Effector CD4-positive, alpha-beta T cell (primary cell): ENCODE data around the gene PRAMEF8. TPM values are rescaled to one million over a fixed set of nuclear protein-coding genes. Genes with fewer than 3 reads are reported as not detected.
"Not testable (repeated sequence)": the region's sequence is repeated elsewhere in the genome, so short reads cannot be mapped to it uniquely, and the experiment has no call there.

Source experiments
- DNase-seq: peaks from one replicate; pipeline ENCODE4 v3.0.0-alpha.2; 2020
- total RNA-seq: gene quantifications from one replicate; lab custom pipeline; 2026; lab: John Stamatoyannopoulos, UW

Gene PRAMEF8
- not detected for total RNA-seq

DNA sequence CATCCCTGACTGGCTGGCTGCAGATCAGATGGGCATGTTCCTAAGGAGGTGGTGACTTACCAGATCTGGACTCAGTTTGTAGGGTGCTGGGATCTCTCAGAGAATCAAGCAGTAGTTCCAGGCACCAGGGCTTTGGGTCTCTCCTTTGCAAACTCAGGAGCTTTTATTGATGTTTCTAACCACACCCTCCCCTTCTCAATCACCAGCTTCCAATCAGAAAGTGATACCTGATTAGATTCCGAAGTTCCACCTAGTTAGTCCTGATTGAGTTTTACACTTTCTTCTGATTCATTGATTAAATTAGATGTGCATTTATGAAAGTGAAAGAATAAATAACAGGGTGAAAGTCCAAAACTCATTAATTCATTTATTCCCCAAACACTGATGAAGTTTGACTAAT is at the start of gene PRAMEF8:
TSS of gene PRAMEF8 (minus strand) at position 101 of the 400 bp plus-strand sequence. CDS start 1,046 bp downstream, outside the sequence.
- not testable (repeated sequence) for DNase-seq

DNA sequence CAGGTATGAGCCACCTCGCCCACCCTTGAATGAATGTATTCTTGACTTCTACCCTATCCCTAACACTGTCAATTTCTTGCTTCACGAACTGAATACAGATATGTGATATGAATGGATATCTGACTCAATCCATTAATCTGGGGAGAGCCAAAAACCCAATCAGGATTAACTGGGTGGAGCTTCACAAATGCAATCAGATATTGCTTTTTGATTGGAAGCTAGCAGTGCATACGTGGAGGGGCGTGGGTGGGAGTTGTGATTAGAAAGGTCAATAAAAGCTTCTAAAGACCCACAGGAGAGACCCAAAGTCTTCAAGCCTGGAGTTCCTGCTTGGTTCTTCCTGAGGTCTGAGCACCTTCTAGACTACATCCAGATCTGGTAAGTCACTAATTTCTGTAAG is 30.3 kb upstream of the PRAMEF8 start, which contains the start of gene PRAMEF15:
TSS of gene PRAMEF15 (plus strand) at position 301 of the 400 bp plus-strand sequence. CDS start 2,827 bp downstream, outside the sequence.
- DNase-seq: not testable (repeated sequence)

DNA sequence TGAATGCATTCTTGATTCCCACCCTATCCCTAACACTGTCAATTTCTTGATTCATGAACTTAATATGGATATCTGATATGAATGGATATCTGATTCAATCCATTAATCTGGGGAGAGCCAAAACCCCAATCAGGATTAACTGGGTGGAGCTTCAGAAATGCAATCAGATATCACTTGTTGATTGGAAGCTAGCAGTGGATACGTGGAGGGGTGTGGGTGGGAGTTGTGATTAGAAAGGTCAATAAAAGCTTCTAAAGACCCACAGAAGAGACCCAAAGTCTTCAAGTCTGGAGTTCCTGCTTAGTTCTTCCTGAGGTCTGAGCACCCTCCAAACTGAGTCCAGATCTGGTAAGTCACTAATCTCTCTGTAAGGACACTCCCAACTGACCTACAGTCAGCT is 18.3 kb upstream of the PRAMEF8 start, which contains the start of gene PRAMEF33:
TSS of gene PRAMEF33 (plus strand) at position 301 of the 400 bp plus-strand sequence. CDS start 2,416 bp downstream, outside the sequence.
- not testable (repeated sequence) for DNase-seq

DNA sequence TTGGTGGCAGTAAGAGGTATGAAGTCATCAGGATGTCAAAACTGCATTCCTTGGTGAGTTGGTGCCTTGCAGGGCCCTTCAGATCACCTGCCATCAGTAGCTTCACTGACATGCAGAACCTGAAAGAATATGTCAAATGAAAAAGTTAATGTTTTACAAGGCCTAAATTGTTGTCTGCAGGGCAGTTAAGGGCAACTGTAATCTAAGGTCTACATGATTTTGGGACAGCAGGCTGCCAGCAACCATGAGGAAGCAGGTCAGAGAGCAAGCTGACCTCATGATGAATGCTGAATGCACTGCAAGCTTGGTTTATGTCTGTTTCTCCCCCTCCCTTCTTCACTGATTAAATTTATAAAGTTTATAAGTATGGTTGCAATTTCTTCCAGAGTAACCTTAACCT is 17.3 kb upstream of the PRAMEF8 start:
- not testable (repeated sequence) for DNase-seq

DNA sequence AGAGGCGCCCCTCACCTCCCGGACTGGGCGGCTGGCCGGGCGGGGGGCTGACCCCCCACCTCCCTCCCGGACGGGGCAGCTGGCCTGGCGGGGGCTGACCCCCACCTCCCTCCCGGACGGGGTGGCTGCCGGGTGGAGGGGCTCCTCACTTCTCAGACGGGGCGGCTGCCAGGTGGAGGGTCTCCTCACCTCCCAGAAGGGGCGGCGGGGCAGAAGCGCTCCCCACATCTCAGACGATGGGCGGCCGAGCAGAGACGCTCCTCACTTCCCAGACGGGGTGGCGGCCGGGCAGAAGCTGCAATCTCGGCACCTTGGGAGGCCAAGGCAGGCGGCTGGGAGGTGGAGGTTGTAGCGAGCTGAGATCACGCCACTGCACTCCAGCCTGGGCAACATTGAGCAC is 13.8 kb upstream of the PRAMEF8 start:
- DNase-seq: not testable (repeated sequence)

DNA sequence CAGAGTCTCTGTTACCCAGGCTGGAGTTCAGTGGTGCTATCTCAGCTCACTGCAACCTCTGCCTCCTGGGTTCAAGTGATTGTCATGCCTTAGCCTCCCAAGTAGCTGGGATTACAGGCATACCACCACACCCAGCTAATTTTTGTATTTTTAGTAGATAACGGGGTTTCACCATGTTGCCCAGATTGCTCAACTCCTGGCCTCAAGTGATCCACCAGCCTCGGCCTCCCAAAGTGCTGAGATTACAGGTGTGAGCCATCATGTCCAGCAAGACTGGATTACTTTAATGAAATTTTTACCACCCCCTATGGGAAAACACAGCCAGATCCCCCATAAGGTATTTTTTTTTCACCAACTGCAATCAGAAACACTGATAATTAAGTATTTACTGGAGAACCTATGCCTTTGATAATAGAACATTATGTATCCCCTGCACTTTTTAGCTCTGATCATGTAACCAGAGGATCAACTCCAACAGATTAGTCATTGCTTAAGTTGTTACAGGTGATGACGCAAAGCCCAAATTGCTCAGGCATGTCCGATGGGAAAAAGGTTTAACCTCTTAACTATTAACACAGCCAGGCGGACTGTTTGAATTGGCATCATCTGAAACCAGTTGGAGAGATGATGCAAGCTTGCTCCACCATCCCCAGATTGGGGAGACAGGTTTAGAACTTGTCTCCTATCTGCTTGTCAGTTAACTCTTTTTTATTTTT is 12.4 kb upstream of the PRAMEF8 start:
- DNase-seq: not testable (repeated sequence)

DNA sequence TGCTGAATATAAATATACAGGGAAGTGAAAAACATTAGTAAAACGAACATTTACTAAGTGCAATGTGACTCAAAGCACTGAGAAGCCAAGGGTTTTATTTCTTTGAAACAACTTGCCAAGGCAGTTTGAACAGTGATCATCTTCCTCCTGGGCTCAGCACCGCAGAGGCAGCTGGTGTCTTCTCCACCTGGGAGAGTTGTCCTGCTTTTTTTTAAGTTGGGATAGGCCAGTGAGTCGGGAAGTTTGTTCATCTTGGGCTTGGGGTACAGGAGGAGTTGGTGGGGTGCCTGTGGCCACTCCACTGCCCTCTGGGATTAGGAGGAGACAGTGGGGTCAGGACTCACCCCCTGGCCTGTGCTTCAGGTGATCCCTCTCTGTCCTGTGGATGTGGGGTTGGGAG is 4.1 kb upstream of the PRAMEF8 start:
- not testable (repeated sequence) for DNase-seq

DNA sequence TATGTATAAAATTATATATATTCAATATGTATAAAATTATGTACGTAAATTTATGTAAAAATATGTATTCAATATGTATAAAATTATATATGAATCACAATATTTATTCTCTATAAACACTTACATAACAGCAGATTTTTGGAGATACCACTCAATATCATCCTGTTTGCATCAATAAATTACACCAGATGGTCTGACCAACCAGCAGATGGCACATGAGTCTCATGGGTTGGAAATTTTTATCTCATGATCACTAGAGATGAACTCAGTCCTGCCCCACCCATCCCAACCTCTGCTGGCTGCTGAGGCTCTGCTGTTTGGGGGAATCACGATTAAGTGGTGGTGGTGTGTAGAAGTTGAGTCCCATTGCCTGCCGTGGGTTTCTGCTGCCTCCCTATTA is 5.3 kb downstream of the PRAMEF8 start:
- not testable (repeated sequence) for DNase-seq

DNA sequence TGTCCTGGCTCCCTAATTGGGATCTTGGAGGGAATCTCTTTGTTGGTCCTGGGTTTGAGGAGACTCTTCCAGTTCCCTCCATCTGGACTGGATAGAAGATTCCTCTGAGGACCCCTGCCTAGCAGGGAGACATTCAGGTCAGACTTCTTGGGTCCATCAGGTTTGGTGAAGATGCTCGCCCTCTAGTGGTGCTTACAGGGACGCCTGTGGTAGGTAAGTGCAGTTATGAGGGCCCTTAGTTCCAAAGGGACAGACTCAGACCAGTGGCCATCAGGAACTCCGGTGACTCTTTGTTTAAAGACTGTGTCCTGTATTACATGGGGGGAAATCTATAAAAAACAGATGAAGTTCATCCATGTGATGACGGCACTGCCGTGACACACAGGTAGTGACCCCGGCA is 7.9 kb downstream of the PRAMEF8 start:
- not testable (repeated sequence) for DNase-seq

DNA sequence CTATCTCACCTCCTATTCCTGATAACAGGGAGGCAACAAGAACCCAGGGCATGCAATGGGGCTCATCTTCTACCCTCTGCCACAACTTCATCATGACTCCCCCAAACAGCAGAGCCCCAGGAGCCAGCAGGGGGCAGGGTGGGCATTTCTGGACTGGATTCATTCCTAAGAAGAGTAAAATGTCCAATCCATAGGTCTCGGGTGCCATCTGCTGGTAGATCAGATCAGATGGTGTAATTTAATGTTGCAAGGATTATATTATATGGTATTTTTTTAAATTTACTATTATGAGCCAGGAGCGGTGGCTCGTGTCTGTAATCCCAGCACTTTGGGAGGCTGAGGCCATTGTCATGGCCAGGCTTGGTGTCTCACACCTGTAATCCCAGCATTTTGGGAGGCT is 19.8 kb downstream of the PRAMEF8 start:
- DNase-seq: not testable (repeated sequence)

DNA sequence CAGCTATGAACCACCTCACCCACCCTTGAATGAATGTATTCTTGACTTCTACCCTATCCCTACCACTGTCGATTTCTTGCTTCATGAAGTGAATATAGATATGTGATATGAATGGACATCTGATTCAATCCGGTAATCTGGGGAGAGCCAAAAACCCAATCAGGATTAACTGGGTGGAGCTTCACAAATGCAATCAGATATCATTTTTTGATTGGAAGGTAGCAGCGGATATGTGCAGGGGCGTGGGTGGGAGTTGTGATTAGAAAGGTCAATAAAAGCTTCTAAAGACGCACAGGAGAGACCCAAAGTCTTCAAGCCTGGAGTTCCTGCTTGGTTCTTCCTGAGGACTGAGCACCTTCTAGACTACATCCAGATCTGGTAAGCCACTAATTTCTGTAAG is 31.0 kb downstream of the PRAMEF8 start, which contains the start of gene PRAMEF5:
TSS of gene PRAMEF5 (plus strand) at position 301 of the 400 bp plus-strand sequence. CDS start 5,071 bp downstream, outside the sequence.
- DNase-seq: not testable (repeated sequence)

DNA sequence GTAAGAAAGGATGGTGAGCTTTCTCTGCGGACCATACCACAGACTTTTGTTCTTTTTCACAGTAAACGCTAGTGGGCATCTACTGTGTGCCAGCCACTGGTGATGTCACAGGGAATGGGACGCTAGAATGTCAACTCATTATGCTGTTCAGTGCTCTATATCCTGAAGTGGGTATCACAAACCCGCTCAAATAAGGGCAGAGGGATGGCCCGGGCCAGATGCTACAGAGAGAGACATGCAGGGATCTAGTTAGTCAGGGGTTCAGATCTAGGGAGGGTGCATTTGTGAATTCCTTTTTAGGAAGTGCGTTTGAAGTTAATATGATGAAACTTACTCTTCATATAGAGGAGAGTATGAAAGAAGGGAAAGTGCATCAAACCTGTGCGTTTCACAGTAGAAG is 37.8 kb downstream of the PRAMEF8 start:
- DNase-seq: not testable (repeated sequence)

DNA sequence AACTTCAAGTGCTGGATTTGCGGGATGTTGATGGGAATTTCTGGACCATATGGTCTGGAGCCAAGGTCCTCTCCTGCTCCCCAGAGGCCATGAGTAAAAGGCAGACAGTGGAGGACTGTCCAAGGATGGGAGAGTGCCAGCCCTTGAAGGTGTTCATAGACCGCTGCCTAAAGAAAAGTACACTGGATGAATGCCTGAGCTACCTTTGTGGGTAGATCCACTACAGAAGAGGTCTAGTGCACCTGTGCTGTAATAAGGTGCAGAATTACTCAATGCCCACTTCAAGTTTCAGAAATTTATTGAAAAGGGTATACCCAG is 38.4 kb downstream of the PRAMEF8 start:
- DNase-seq: not testable (repeated sequence)

DNA sequence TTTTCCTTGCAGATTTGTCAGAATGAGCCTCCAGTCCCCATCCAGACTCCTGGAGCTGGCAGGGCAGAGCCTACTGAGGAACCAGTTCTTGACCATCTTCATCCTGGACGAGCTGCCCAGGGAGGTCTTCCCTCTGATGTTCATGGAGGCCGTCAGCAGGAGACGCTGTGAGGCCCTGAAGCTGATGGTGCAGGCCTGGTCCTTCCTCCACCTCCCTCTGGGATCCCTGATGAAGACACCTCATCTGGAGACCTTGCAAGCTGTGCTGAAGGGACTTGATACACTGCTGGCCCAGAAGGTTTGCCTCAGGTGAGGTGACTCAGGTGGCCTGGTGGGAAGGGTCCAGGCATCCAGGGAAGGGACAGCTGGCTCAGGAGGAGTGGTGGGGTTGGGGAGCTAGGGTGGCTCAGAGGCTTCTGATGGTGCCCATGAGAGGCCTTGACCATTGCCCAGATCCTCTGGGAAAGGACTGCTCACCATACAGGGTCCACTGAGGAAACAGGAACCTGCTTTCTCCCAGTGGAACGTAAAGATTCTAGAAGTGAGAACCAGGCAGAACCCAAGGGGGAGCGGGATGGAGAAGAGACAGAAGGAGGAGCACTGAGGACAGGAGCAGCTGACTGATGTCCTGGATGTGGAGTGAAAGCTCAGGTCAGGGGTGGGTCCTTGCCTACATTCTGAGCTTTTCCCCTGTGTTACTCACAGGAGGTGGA is 38.9 kb downstream of the PRAMEF8 start:
- DNase-seq: not testable (repeated sequence)

DNA sequence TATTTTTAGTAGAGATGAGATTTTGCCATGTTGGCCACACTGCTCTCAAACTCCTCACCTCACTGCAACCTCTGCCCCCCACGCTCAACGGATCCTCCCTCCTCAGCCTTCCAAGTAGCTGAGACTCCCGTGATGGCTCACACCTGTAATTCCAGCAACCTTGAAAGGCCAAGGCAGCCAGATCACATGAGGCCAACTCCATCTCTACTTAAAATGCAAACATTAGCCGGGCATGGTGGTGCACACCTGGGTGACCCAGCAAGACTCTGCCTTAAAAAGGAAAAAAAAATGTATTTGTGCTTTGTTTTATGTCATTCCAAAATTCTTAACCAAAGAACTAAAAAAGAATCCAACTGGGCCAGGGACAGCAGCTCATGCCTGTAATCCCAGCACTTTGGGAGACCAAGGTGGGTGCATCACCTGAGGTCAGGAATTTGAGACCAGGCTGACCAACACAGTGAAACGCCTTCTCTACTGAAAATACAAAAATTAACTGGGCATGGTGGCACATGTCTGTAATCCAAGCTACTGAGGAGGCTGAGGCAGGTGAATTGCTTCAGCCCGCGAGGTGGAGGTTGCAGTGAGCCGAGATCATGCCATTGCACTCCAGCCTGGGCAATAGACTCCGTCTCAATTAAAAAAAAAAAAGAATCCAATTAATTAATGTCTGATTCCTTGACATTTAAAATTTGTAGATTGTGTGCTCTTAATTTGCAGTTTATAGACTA is 41.2 kb downstream of the PRAMEF8 start:
- DNase-seq: not testable (repeated sequence)

DNA sequence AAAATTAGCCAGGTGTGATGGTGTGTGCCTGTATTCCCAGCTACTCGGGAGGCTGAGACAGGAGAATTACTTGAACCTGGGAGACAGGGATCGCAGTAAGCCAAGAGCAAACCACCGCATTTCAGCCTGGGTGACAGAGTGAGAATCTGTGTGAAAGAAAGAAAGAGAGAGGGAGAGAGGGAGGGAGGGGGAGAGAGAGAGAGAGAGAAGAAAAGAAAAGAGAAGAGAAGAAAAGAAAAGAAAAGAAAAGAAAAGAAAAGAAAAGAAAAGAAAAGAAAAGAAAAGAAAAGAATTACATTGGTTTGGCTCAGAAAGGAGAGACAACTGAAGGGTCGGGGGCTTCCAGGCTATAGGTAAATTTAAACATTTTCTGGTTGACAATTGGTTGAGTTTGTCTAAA is 45.3 kb downstream of the PRAMEF8 start:
- not testable (repeated sequence) for DNase-seq

DNA sequence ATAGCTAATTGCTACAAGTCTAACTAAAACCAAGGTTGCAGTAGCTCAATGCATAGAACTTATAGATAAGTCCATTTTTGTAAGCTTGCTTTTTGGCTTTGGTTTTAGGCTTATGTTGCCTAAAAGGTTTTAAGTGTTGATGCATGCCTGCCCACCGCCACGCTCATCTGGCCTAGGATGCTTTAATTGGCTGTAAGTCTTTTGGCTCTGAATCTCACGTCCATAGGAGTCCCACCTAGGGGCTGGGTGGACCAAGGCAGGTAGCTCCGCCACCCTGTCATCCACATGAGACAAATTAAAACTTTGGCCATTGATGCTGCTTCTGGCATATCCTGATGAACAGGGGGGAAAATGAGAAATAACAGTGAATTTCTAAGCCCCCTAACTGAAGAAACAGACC is 47.4 kb downstream of the PRAMEF8 start:
- DNase-seq: not testable (repeated sequence)

DNA sequence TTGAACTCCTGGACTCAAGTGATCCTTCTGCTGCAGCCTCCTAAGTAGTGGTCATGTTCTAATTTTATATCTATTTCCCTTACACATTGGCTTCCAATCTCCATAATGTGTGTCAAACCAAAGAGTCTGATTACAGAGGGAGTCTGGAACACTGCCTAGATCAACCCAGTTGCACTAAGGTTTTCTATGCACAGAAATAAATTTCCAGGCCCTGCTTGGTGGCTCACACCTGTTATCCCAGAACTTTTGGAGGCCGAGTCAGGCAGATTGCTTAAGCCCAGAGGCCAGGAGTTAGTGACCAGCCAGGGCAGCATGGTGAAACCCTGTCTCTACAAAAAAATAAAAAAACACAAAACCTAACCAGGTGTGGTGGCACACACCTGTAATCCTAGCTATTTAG is 50.9 kb downstream of the PRAMEF8 start:
- DNase-seq: not testable (repeated sequence)

DNA sequence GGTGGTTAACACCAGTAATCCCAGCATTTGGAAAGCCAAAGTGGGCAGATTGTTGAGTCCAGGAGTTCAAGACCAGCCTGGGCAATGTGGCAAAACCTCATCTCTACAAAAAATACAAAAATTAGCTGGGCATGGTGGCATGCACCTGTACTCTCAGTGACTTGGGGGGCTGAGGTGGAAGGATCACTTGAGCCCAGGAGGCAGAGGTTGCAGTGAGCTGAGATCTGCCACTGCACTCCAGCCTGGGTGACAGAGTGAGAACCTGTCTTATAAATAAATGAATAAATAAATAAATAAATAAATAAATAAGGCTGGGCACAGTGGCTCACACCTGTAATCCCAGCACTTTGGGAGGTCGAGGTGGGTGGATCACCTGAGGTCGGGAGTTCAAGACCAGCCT is 52.9 kb downstream of the PRAMEF8 start:
- DNase-seq: not testable (repeated sequence)
